CD8-positive, alpha-beta memory T cell (primary cell): ENCODE data around the gene SMIM3. TPM values are rescaled to one million over a fixed set of nuclear protein-coding genes. Genes with fewer than 3 reads are reported as not detected.
"Not testable (repeated sequence)": the region's sequence is repeated elsewhere in the genome, so short reads cannot be mapped to it uniquely, and the experiment has no call there.

Experiments
- CTCF ChIA-PET: fragments of 350-600 bp; sonication (Branson Sonifier 250); formaldehyde crosslinking; loops from one replicate; lab custom pipeline; 2021; ENCODE audit warnings: antibody characterized with exemption; lab: Charles Lee
- POLR2A ChIA-PET: fragments of 350-600 bp; sonication (Branson Sonifier 250); formaldehyde crosslinking; loops from one replicate; lab custom pipeline; 2021; ENCODE audit warnings: antibody characterized with exemption; lab: Charles Lee
- DNase-seq, 5 donors: peaks; one replicate each; pipeline versions ENCODE4 v3.0.0 to v3.0.0-alpha.2; 2020 to 2022; ENCODE audit warnings: mixed read lengths in 1 of 5
- H3K27ac ChIP-seq: one replicate; pipeline ENCODE4 v1.7.0; 2013; ENCODE audit warnings: low read depth, mild to moderate bottlenecking, low read length, moderate library complexity
- H3K27me3 ChIP-seq: 2 replicates; pipeline ENCODE4 v1.7.0; 2013; ENCODE audit warnings: low read length, mild to moderate bottlenecking; ENCODE audit not compliant: insufficient read depth, poor library complexity, severe bottlenecking
- H3K36me3 ChIP-seq: 2 replicates; pipeline ENCODE4 v1.7.0; 2013; ENCODE audit warnings: mild to moderate bottlenecking, low read length, moderate library complexity; ENCODE audit not compliant: insufficient read depth
- H3K4me1 ChIP-seq: 2 replicates; pipeline ENCODE4 v1.7.0; 2013; ENCODE audit warnings: mild to moderate bottlenecking, low read length, moderate library complexity; ENCODE audit not compliant: insufficient read depth
- H3K4me3 ChIP-seq: 2 replicates; pipeline ENCODE4 v1.7.0; 2013; ENCODE audit warnings: mild to moderate bottlenecking, low read length
- H3K9me3 ChIP-seq: 2 replicates; pipeline ENCODE4 v1.7.0; 2013; ENCODE audit warnings: mild to moderate bottlenecking, low read length
- H3K27ac Mint-ChIP-seq, 8 donors: one replicate each; pipeline ENCODE4 v1.8.0; 2020 to 2021; ENCODE audit warnings: mixed read lengths in 8 of 8, mild to moderate bottlenecking in 6 of 8, inconsistent platforms in 3 of 8, moderate library complexity in 3 of 8
- H3K27me3 Mint-ChIP-seq, 2 donors: one replicate each; pipeline ENCODE4 v1.8.0; 2020 to 2021; ENCODE audit warnings: mixed read lengths in 2 of 2, mild to moderate bottlenecking in 1 of 2, moderate library complexity in 1 of 2
- H3K36me3 Mint-ChIP-seq, 3 donors: one replicate each; pipeline ENCODE4 v1.8.0; 2020 to 2021; ENCODE audit warnings: mixed read lengths in 3 of 3, inconsistent platforms in 1 of 3, mild to moderate bottlenecking in 1 of 3
- H3K4me1 Mint-ChIP-seq, 3 donors: one replicate each; pipeline ENCODE4 v1.8.0; 2020 to 2021; ENCODE audit warnings: mixed read lengths in 3 of 3, inconsistent platforms in 1 of 3, mild to moderate bottlenecking in 1 of 3
- H3K4me3 Mint-ChIP-seq, 7 donors: one replicate each; pipeline ENCODE4 v1.8.0; 2020 to 2021; ENCODE audit warnings: mixed read lengths in 7 of 7, mild to moderate bottlenecking in 6 of 7, moderate library complexity in 4 of 7, inconsistent platforms in 2 of 7
- H3K9me3 Mint-ChIP-seq, 5 donors: one replicate each; pipeline ENCODE4 v1.8.0; 2020 to 2022; ENCODE audit warnings: mixed read lengths in 5 of 5, mild to moderate bottlenecking in 3 of 5, moderate library complexity in 2 of 5, inconsistent platforms in 1 of 5
- polyA plus RNA-seq: library from polyadenylated mRNA; unstranded; fragments of 300-500 nt; fragmentation: Illumina TruSeq; gene quantifications from one replicate; pipeline ENCODE4 v1.2.3, GENCODE V29; 2021
- total RNA-seq, 2 experiments: library from RNA; stranded (reverse); gene quantifications; one replicate each; pipeline ENCODE4 v1.2.3, GENCODE V29; 2021

Gene SMIM3
- total and polyA plus RNA-seq, 3 experiments from 2014 or later, result 11.8 to 20.8 (median 12.7) TPM

DNA sequence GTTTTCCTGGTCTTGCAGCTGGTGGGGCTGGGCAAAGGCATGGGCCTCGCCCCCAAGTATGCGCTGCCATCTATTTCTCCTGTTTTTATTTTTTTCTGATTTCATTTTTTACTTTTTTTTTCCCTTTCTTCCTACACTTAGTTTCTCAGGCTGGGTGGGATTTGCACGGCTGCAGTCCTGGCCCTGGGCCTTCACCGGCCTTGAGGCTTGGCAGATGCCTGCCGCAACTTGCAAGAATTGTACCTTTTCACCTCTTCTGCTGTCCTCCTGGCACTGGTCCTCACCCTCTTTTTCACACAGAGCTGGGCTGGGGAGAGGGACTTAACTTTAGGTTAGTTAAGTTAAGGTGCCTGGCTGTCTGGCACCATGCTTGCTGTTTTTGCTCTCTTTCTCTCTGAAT, 57.5 kb downstream of the SMIM3 start:
- Mint-ChIP-seq H3K4me1 (no peaks in the 10 kb centered on the region), H3K27me3 (peaks cover 9 to 26% of the 10 kb centered on the region in 2 donors), H3K4me3 (no peak overlapping the region), H3K36me3 (no peaks in the 10 kb centered on the region), H3K27ac (no peak overlapping the region), H3K9me3 (peaks cover 7 to 13% (median 12%) of the 10 kb centered on the region in 5 donors)
- Histone ChIP-seq H3K36me3 (no peaks in the 10 kb centered on the region), H3K4me3 (no peak overlapping the region), H3K9me3 (no peaks in the 10 kb centered on the region), H3K27me3 (no peaks in the 10 kb centered on the region), H3K27ac (no peak overlapping the region), H3K4me1 (no peaks in the 10 kb centered on the region)
- no peak for DNase-seq
- ChIA-PET CTCF (interaction anchor here (0.8 kb wide), 1 partner anchor 10 kb away, joined by 3 read pairs; the partner anchor contains the start of gene IRGM), POLR2A (no interaction called here)

DNA sequence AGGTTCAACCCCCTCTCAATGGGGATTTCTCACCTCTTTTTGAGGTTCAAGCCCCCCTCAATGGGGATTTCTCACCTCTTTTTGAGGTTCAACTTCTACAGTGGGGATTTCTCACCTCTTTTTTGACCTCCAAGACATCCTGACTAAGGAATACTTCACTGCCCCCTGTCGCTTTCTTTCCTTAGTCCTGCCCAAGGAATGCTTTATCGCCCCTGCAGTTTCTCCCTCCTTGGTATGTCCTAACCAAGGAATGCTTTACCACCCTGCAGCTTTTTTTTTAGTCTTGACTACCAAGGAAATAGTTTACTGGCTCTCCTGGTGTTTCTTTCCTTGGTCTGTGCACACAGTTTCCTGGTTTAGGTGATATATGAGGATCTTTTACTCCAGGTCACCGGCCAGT, 58.1 kb downstream of the SMIM3 start:
- no peak for DNase-seq
- Mint-ChIP-seq H3K4me1 (no peaks in the 10 kb centered on the region), H3K36me3 (no peaks in the 10 kb centered on the region), H3K27me3 (peaks cover 9 to 30% of the 10 kb centered on the region in 2 donors), H3K9me3 (peaks cover 3 to 10% (median 8%) of the 10 kb centered on the region in 5 donors), H3K4me3 (no peak overlapping the region), H3K27ac (no peak overlapping the region)
- Histone ChIP-seq H3K4me3 (no peak overlapping the region), H3K4me1 (no peaks in the 10 kb centered on the region), H3K27ac (no peak overlapping the region), H3K9me3 (no peaks in the 10 kb centered on the region), H3K27me3 (no peaks in the 10 kb centered on the region), H3K36me3 (no peaks in the 10 kb centered on the region)
- ChIA-PET CTCF (interaction anchor here (0.8 kb wide), 1 partner anchor 10 kb away, joined by 3 read pairs; the partner anchor contains the start of gene IRGM), POLR2A (no interaction called here)

DNA sequence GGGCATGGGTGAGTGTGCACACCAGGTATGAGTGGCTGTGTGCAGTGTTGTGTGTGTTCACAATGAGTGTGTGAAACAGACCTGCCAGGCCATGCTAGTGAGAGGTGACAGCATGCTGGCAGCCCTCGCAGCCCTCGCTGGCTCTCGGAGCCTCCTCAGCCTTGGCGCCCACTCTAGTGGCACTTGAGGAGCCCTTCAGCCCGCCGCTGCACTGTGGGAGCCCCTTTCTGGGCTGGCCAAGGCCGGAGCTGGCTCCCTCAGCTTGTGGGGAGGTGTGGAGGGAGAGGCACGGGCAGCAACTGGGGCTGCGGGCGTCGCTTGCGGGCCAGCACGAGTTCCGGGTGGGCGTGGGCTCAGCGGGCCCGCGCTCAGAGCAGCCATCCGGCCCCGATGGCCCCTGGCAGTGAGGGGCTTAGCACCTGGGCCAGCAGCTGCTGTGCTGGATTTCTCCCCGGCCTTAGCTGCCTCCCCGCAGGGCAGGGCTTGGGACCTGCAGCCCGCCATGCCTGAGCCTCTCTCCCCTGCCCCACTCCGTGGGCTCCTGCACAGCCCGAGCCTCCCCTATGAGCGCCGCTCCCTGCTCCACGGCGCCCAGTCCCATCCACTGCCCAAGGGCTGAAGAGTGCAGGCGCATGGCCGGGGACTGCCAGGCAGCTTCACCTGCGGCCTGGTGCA, 66.8 kb downstream of the SMIM3 start:
- CTCF ChIA-PET, result interaction anchor here (2.0 to 4.5 kb wide), 6 partner anchors 40 to 286 kb away, joined by 12 to 78 read pairs (median 24); partner anchors contain the start of gene RBM22
- Mint-ChIP-seq H3K27me3 (peaks cover 2 to 10% of the 10 kb centered on the region in 2 donors), H3K4me1 (peaks cover 23 to 28% (median 24%) of the 10 kb centered on the region in 3 donors)
- not testable (repeated sequence) for H3K4me1 ChIP-seq, H3K9me3 Mint-ChIP-seq, H3K27ac ChIP-seq, H3K36me3 ChIP-seq, H3K4me3 ChIP-seq, H3K27ac Mint-ChIP-seq, H3K9me3 ChIP-seq, DNase-seq, H3K4me3 Mint-ChIP-seq, H3K36me3 Mint-ChIP-seq, H3K27me3 ChIP-seq
- POLR2A ChIA-PET, result interaction anchor here (1.8 kb wide), 1 partner anchor 145 kb away, joined by 14 read pairs; the partner anchor contains the start of gene RBM22

DNA sequence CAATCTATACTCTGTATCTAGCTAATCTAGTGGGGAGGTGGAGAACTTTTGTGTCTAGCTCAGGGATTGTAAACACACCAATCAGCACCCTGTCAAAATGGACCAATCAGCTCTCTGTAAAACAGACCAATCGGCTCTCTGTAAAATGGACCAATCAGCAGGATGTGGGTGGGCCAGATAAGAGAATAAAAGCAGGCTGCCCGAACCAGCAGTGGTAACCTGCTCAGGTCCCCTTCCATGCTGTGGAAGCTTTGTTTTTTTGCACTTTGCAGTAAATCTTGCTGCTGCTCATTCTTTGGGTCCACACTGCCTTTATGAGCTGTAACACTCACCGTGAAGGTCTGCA, 67.7 kb downstream of the SMIM3 start, which contains the start of gene IRGM:
Gene IRGM, plus strand, starts transcription at position 214 of the 346 bp plus-strand sequence. CDS start 1,603 bp downstream, outside the sequence.
- H3K36me3 Mint-ChIP-seq, H3K9me3 Mint-ChIP-seq, H3K27me3 ChIP-seq, H3K4me1 ChIP-seq, H3K36me3 ChIP-seq, H3K9me3 ChIP-seq, H3K27me3 Mint-ChIP-seq, H3K27ac ChIP-seq: not testable (repeated sequence)
- DNase-seq, result peak in 4 of 5 donors; percentile 17 to 64 (median 46)
- Mint-ChIP-seq H3K27ac (peak within 1 kb of the TSS; percentile 62 to 97 (median 93)), H3K4me3 (peak within 1 kb of the TSS; percentile 56 to 92 (median 89)), H3K4me1 (peaks cover 23 to 29% (median 28%) of the 10 kb centered on the region in 3 donors)
- CTCF ChIA-PET, result interaction anchor here (0.9 to 4.5 kb wide), 27 partner anchors 9 to 609 kb away, joined by 3 to 78 read pairs (median 4); partner anchors contain the start of genes RBM22 and SMIM3
- peak within 1 kb of the TSS; percentile 9 for H3K4me3 ChIP-seq
- POLR2A ChIA-PET, result interaction anchor here (0.5 to 1.8 kb wide), 4 partner anchors 63 to 146 kb away, joined by 4 to 14 read pairs (median 10); partner anchors contain the start of genes DCTN4 and RBM22

Other genes with a start within 250 kb of the SMIM3 start
- gene SYNPO, start 138.1 kb upstream of the SMIM3 start, total RNA-seq, result under 1 TPM in 1 of 2 experiments, not detected in 1; 0.13 TPM
- not detected for gene SYNPO, start 138.1 kb upstream of the SMIM3 start, polyA plus RNA-seq
- not detected for gene MYOZ3, start 117.5 kb upstream of the SMIM3 start, total RNA-seq
- gene MYOZ3, start 117.5 kb upstream of the SMIM3 start, polyA plus RNA-seq, result not detected
- gene RBM22, start 77.7 kb upstream of the SMIM3 start, total RNA-seq, result 10 to 100 TPM; 72.7 to 73.6 TPM
- gene RBM22, start 77.7 kb upstream of the SMIM3 start, polyA plus RNA-seq, result 68.2 TPM
- gene DCTN4, start 19.7 kb upstream of the SMIM3 start, total RNA-seq, result 10 to 100 TPM; 37.0 to 39.6 TPM
- 10.4 TPM for gene DCTN4, start 19.7 kb upstream of the SMIM3 start, polyA plus RNA-seq
- gene IRGM, start 67.8 kb downstream of the SMIM3 start, total RNA-seq, result 1 to 10 TPM in 1 of 2 experiments, under 1 TPM in 1; 0.53 to 1.1 TPM
- 4.0 TPM for gene IRGM, start 67.8 kb downstream of the SMIM3 start, polyA plus RNA-seq
- gene ZNF300, start 126.2 kb downstream of the SMIM3 start, total RNA-seq, result under 1 TPM; 0.58 to 0.72 TPM
- 1.2 TPM for gene ZNF300, start 126.2 kb downstream of the SMIM3 start, polyA plus RNA-seq
- not detected for gene GPX3, start 241.8 kb downstream of the SMIM3 start, total RNA-seq
- 0.63 TPM for gene GPX3, start 241.8 kb downstream of the SMIM3 start, polyA plus RNA-seq